ENCODE results near the gene PELO.

GRCh38 chr5:52789378-52789777 is 1.7 kb downstream of the PELO start:
- TF ChIP-seq POLR2AphosphoS5 (IDR thresholded peaks at IDR 0.05; ENCODE audit: borderline replicate concordance, low read depth, low read length) = no peak
- TF ChIP-seq EZH2 (IDR thresholded peaks at IDR 0.05) = no peak
- no peak for TF ChIP-seq FOXP2 (optimal IDR thresholded peaks at IDR 0.05; ENCODE audit: control extremely low read depth, extremely low read length, insufficient read depth)
